NCI-H2029 (cell line): ENCODE measurements around the gene CLIP2.
"Not testable (repeated sequence)": the region's sequence is repeated elsewhere in the genome, so short reads cannot be mapped to it uniquely, and the experiment has no call there.

Source experiments
- DNase-seq: peaks from one replicate; lab custom pipeline; 2025; lab: John Stamatoyannopoulos, UW

Gene CLIP2

DNA sequence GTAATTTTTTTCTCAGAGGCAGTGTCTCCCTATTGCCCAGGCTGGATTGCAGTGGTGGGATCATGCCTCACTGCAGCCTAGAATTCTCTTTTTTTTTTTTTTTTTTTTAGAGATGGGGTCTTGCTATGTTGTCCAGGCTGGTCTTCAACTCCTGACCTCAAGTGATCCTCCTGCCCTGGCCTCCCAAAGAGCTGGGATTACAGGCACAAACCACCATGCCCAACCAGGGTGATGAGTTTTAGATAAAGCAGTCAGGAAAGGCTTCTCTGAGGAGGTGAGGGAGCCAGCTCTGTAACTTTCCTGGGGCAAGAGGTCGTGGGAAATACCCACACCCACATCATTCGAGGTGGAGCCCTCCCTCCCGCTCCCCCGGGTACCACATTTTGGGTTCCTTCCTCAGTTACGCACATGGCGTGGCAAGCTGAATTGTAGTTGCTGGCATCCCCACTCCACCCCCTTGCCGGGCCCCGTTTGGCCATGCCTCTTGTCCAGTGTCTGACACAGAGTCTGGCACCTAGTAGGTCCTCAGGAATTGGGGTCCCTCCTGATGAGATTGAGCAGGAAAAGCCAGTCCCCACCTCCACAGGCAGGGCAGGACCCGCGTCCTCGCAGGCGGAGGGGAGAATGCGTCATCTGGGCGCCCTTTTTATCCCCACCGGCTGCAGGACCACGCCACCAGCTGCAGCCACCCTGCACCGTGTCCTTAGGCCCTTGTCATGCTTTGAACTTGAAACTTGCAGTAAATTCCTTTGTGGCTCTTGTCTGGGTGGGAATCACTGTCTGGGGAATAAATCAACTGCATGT, 43.4 kb downstream of the CLIP2 start:
- no peak for DNase-seq

- DNase-seq: no peak
Observed at GRCh38 chr7:74334030-74334429, 44.8 kb downstream of the CLIP2 start.

DNA sequence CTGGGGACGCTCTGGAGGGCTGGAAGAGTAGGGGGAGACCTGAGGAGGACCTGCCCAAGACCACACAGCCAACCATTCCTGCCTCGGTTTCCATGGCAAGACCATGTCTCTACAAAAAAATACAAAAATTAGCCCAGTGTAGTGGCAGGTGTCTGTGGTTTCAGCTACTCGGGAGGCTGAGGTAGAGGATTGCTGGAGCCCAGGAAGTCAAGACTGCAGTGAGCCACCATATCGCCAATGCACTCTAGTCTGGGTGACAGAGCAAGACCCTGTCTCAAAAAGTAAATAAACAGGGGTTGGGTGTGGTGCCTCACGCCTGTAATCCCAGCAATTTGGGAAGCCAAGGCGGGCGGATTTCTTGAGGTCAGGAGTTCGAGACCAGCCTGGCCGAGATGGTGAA, 48.7 kb downstream of the CLIP2 start:
- no peak for DNase-seq

DNA sequence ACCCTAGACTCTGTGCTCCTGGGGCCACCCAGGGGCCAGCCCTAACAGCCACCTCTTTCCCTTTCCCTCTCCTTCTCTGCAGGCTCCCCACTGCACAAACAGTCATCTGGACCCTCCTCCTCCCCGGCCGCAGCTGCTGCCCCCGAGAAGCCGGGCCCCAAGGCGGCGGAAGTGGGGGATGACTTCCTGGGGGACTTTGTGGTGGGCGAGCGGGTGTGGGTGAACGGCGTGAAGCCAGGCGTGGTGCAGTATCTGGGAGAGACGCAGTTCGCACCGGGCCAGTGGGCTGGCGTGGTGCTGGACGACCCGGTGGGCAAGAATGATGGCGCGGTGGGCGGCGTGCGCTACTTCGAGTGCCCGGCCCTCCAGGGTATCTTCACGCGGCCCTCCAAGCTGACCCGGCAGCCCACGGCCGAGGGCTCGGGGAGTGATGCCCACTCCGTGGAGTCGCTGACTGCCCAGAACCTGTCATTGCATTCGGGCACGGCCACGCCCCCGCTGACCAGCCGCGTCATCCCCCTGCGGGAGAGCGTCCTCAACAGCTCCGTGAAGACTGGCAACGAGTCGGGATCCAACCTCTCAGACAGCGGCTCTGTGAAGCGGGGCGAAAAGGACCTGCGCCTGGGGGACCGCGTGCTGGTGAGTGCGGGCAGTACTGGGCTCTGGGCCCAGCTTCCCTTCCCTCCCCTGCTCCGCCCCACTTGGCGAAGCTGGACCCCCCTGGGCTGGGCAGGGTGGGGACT, 49.3 kb downstream of the CLIP2 start:
- DNase-seq: no peak

DNA sequence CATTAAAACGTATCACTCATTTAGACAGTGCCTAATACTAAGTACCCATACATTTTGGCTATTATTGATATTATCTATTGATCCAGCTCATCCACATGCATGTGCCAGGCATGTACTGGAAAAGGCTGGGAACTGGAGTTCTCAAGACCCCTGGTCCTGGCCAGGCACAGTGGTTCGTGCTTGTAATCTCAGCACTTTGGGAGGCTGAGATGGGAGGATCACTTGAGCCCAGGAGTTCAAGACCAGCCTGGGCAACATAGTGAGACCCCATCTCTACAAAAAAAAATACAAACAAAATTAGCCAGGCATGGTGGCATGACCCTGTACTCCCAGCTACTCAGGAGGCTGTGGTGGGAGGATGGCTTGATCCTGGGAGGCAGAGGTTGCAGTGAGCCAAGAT, 50.4 kb downstream of the CLIP2 start:
- not testable (repeated sequence) for DNase-seq

DNA sequence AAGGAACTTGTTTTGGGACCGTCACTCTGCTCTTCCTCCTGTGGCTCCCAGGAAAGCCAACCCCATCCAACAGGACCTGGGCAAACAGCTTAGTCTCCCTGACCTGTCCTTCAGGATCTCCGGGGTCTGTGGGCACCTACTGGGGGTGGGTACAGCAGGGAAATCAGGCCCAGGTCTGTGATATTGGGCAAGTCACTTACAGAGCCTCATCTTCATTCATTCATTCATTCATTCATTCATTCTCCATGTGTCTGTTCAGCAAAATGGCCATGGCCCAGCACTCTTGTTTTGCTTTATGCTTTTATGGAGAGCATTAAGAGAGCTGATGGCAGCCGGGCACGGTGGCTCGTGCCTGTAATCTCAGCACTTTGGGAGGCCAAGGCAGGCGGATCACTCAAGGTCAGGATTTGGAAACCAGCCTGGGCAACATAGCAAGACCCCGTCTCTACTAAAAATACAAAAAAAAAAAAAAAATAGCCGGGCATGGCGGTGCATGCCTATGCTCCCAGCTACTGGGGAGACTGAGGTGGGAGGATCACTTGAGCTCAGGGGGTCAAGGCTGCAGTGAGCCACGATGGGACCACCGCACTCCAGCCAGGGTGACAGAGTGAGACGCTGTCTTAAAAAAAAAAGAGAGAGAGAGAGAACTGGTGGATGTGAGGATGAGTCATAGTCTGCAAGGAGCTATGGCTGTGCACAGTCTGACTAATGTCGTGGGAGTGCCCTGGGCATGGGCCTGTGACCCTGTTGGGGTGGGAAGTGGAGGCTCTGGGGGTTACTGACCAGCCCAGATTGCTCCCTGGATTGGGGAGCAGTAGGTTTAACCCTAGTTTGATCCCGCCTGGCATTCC, 54.3 kb downstream of the CLIP2 start:
- DNase-seq: no peak

DNA sequence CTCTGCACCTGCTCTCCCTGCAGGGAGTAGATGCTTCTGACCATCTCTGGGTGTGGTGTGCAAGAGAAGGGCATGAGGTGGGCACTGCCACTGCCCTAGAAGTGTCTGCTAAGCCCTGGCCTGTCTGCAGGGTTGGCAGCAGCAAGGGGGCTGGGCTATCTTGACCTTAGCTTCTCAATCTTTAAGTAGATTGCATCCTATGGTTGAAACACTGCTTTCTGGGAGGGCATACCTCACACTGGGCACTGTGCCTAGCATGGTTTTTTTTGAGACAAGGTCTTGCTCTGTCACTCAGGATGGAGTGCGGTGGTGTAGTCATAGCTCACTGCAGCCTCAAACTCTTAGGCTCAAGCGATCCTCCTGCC, 54.9 kb downstream of the CLIP2 start:
- DNase-seq: no peak

- no peak for DNase-seq
Observed at GRCh38 chr7:74344786-74345185, 55.6 kb downstream of the CLIP2 start.

- DNase-seq: no peak
Observed at GRCh38 chr7:74345970-74346369, 56.8 kb downstream of the CLIP2 start.

- DNase-seq: no peak
Observed at GRCh38 chr7:74349621-74350020, 60.4 kb downstream of the CLIP2 start.

- DNase-seq: no peak
Observed at GRCh38 chr7:74350751-74351150, 61.5 kb downstream of the CLIP2 start.

DNA sequence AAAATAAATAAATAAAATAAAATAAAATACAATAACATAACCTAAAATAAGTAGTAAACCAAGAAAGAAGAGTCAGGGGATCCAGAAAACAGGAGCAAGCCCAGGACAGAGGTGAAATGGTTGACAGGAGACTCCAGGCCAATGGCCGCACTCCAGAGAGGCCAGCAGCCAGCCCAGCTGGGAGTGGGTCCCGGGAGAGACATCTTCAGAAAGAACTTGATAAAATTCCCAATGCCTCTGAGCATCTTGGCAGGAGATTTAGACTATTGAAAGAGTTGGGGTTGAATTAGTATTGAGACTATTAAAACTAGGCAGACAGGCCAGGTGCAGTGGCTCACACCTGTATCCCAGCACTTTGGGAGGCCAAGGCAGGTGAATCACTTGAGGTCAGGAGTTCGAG, 62.6 kb downstream of the CLIP2 start:
- no peak for DNase-seq

DNA sequence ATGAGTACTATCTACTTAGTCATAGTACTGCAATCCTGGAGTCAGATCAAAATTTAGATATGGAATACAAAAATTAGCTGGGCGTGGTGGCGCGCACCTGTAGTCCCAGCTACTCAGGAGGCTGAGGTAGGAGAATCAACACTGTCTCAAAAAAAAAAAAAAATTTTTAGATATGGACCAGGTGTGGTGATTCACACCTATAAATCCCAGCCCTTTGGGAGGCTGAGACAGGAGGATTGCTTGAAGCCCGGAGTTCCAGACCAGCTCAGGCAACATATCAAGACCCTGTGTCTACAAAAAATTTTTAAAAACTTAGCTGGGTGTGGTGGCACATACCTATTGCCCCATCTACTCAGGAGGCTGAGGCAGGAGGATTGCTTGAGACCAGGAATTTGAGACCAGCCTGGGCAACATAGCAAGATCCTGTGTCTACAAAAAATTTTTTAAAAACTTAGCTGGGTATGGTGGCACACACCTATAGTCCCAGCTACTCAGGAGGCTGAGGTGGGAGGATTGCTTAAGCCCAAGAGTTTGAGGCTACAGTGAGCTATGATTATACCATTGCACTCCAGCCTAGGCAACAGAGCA, 63.4 kb downstream of the CLIP2 start:
- DNase-seq: not testable (repeated sequence)

- no peak for DNase-seq
Observed at GRCh38 chr7:74354009-74354408, 64.8 kb downstream of the CLIP2 start.

DNA sequence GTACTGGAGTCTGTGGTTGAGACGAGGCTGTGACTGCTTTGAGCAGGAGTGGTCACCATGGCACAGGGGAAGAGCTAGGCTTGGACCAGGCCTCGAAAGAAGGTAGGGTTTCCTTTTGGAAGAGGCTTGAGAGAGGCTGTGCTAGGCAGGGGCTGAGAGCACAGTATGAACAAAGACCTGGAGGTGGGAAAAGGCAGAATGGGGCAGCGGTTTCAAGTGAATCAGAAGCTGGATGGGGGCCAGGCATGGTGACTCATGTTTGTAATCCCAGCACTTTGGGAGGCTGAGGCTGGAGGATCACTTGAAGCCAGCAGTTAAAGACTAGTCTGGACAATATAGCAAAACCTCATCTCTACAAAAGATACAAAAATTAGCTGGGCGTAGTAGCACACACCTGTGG, 65.9 kb downstream of the CLIP2 start:
- DNase-seq: peak; percentile 86

DNA sequence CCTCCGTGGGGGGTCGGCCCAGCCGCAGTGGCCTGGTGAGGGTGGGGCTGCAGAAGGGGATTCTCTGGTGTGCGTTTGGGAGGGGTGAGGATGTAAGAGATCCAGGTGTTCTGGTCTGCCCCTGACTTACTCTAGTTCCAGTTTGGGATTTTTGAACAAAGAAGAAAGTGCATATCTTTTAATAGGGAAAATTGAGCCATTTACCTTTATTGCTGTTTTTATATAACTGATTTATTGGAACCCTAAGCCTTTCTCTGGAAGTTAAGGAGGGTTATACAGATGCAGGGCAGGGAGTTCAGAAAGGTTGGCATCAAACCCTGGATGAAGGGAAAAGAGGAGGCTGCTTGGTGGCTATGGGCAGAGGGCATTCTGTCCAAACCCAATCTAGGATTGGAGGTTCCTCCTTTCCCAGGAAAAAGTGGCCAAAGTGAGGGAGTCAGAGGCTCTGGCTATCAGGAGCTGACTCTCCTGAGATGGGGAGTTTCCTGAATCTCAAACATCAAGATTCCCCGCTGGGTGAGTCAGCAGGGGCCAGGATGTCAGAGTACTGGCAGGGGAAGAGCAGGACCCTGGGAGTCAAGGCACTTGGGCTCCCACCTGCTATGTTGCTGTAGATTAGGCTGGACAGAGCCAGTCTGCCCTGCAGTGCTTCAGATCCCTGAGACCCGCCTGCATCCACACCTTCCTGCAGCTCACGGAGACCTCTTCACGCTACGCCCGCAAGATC, 67.5 kb downstream of the CLIP2 start:
- no peak for DNase-seq

- DNase-seq: no peak
Observed at GRCh38 chr7:74360008-74360407, 70.8 kb downstream of the CLIP2 start.

GRCh38 chr7:74362266-74362665, 73.1 kb downstream of the CLIP2 start:
- no peak for DNase-seq

DNA sequence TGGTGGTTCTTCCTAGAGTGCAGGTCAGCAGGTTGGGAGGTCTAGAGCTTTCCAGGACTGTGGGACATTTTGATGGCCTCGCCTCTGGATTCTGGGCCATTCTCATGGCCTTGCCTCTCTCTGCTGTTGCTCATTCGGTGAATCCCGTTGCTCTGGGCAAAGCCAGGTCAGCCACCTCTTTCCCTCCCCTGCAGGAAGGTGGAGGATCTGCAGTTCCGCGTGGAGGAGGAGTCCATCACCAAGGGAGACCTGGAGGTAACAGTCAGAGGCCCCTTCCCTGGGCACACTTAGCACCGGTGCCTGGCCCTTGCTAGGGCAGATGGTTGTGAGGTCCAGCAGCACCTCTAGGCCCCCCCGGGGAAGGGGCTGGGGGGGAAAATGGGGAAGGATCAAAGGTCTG, 74.9 kb downstream of the CLIP2 start:
- no peak for DNase-seq

- peak; percentile 94 for DNase-seq
Observed at GRCh38 chr7:74365322-74366022, 76.3 kb downstream of the CLIP2 start.
